ENCODE results near the gene KRTAP25-1. TPM values are rescaled to one million over a fixed set of nuclear protein-coding genes. Genes with fewer than 3 reads are reported as not detected.

KRTAP25-1 gene
- total and polyA plus RNA-seq, 8 donors, result not detected

- no peak for FAIRE-seq
- intact Hi-C loops (cut with DNase I), result no loop called here
- ATAC-seq, result no peak
Observed at GRCh38 chr21:30315701-30316100, 26.4 kb upstream of the KRTAP25-1 start.

GRCh38 chr21:30306884-30307283 lies 17.6 kb upstream of the KRTAP25-1 start:
- no peaks in the 10 kb centered on the region for H3K27me3 ChIP-seq
- WGBS, 2 donors, result 12 to 17% methylated on average over 2 of the region's 2 CpGs
- H3K4me1 ChIP-seq, result peaks cover 0 to 7% (median 5%) of the 10 kb centered on the region in 3 donors
- no peak overlapping the region for H3K27ac ChIP-seq
- TF ChIP-seq CTCF (IDR thresholded peaks at IDR 0.05), result no peak
- peak; percentile 54 to 64 (median 60) for ATAC-seq
- peak in 5 of 6 donors; percentile 2 to 17 (median 14) for DNase-seq
- no peak for FAIRE-seq
- no peaks in the 10 kb centered on the region for H3K36me3 ChIP-seq
- intact Hi-C loops (cut with DNase I), result no loop called here
- no peak overlapping the region for H3K4me3 ChIP-seq
- H3K9me3 ChIP-seq, result no peaks in the 10 kb centered on the region

More at GRCh38 chr21:30315701-30316100, 26.4 kb upstream of the KRTAP25-1 start:
- Histone ChIP-seq H3K4me3 (no peak overlapping the region), H3K4me1 (no peaks in the 10 kb centered on the region), H3K27ac (no peak overlapping the region), H3K9me3 (no peaks in the 10 kb centered on the region), H3K27me3 (no peaks in the 10 kb centered on the region), H3K36me3 (no peaks in the 10 kb centered on the region)
- DNase-seq, result no peak
- 83 to 85% methylated on average over 2 of the region's 2 CpGs for WGBS, 2 donors
- no peak for TF ChIP-seq CTCF (IDR thresholded peaks at IDR 0.05)

- 17 to 30% methylated on average over 1 of the region's 1 CpG for whole genome bisulfite sequencing, 2 donors
- ATAC-seq, result no peak
Observed at GRCh38 chr21:30305136-30305535, 15.8 kb upstream of the KRTAP25-1 start.

GRCh38 chr21:30282850-30283249 lies 6.5 kb downstream of the KRTAP25-1 start, which contains the start of gene KRTAP24-1:
Gene KRTAP24-1 (minus strand): TSS chr21:30282950. CDS start chr21:30282932, 18 bp downstream.
- Histone ChIP-seq H3K4me1 (no peaks in the 10 kb centered on the region), H3K27me3 (no peaks in the 10 kb centered on the region), H3K36me3 (no peaks in the 10 kb centered on the region), H3K9me3 (no peaks in the 10 kb centered on the region), H3K27ac (no peak within 1 kb of the TSS), H3K4me3 (no peak within 1 kb of the TSS)
- DNase-seq (no peak), FAIRE-seq (no peak), ATAC-seq (no peak)
- 59 to 65% methylated on average over 3 of the region's 3 CpGs for WGBS, 2 donors
- intact Hi-C loops (cut with DNase I), result no loop called here
- no peak for TF ChIP-seq CTCF (IDR thresholded peaks at IDR 0.05)

More at GRCh38 chr21:30305136-30305535, 15.8 kb upstream of the KRTAP25-1 start:
- peaks cover 0 to 7% (median 5%) of the 10 kb centered on the region in 3 donors for H3K4me1 ChIP-seq
- H3K9me3 ChIP-seq, result no peaks in the 10 kb centered on the region
- no peaks in the 10 kb centered on the region for H3K27me3 ChIP-seq
- no peak overlapping the region for H3K27ac ChIP-seq
- intact Hi-C loops (cut with DNase I), result no loop called here
- H3K4me3 ChIP-seq, result no peak overlapping the region
- FAIRE-seq, result no peak
- no peak for DNase-seq
- no peak for TF ChIP-seq CTCF (IDR thresholded peaks at IDR 0.05)
- H3K36me3 ChIP-seq, result no peaks in the 10 kb centered on the region

- DNase-seq, result no peak
- no peak for FAIRE-seq
- no peaks in the 10 kb centered on the region for H3K9me3 ChIP-seq
- ATAC-seq, result no peak
- H3K4me1 ChIP-seq, result no peaks in the 10 kb centered on the region
- H3K4me3 ChIP-seq, result no peak overlapping the region
- no peak for TF ChIP-seq CTCF (IDR thresholded peaks at IDR 0.05)
- H3K27me3 ChIP-seq, result no peaks in the 10 kb centered on the region
- no peak overlapping the region for H3K27ac ChIP-seq
- no peaks in the 10 kb centered on the region for H3K36me3 ChIP-seq
- WGBS, 2 donors, result 74 to 93% methylated on average over 1 of the region's 1 CpG
- intact Hi-C loops (cut with DNase I), result no loop called here
Observed at GRCh38 chr21:30271611-30272010, 17.7 kb downstream of the KRTAP25-1 start.
